HG03139 (cell line): ENCODE results near the gene DNAAF8.
A peak's percentile ranks its signal among the peaks of the same experiment; 100 is the strongest.

ENCODE experiments used
- ATAC-seq: cut with Tn5 transposase; IDR thresholded peaks from one replicate; pipeline ENCODE4 v1.9.1; 2021; ENCODE audit not compliant: unreplicated experiment

Gene DNAAF8

GRCh38 chr16:4734063-4734729 lies at the start of gene DNAAF8, which contains the start of gene ANKS3:
TSS of gene DNAAF8 (plus strand) at chr16:4734537. CDS start at chr16:4736515, 1,978 bp downstream.
TSS of gene ANKS3 (minus strand) at chr16:4734271. CDS start at chr16:4730149, 4,122 bp downstream.
- ATAC-seq: peak; percentile 73

- no peak for ATAC-seq
Measured at GRCh38 chr16:4684763-4685162, 49.6 kb upstream of the DNAAF8 start.

- ATAC-seq: no peak
Measured at GRCh38 chr16:4685292-4685691, 49.0 kb upstream of the DNAAF8 start.

GRCh38 chr16:4685776-4686496 lies 48.4 kb upstream of the DNAAF8 start:
- ATAC-seq: no peak

GRCh38 chr16:4686497-4687210 lies 47.7 kb upstream of the DNAAF8 start:
- ATAC-seq: no peak

GRCh38 chr16:4687416-4687815 lies 46.9 kb upstream of the DNAAF8 start:
- no peak for ATAC-seq

- ATAC-seq: no peak
Measured at GRCh38 chr16:4687946-4688673, 46.2 kb upstream of the DNAAF8 start.

- ATAC-seq: no peak
Measured at GRCh38 chr16:4688674-4689045, 45.7 kb upstream of the DNAAF8 start.

GRCh38 chr16:4689091-4689671 lies 45.2 kb upstream of the DNAAF8 start:
- no peak for ATAC-seq

- ATAC-seq: no peak
Measured at GRCh38 chr16:4689864-4690704, 44.3 kb upstream of the DNAAF8 start.

GRCh38 chr16:4690946-4691665 lies 43.2 kb upstream of the DNAAF8 start:
- ATAC-seq: no peak

- ATAC-seq: no peak
Measured at GRCh38 chr16:4691666-4692412, 42.5 kb upstream of the DNAAF8 start.

GRCh38 chr16:4692460-4693295 lies 41.7 kb upstream of the DNAAF8 start:
- peak; percentile 0 for ATAC-seq

GRCh38 chr16:4693296-4693955 lies 40.9 kb upstream of the DNAAF8 start, which contains the start of gene NUDT16L1:
TSS of gene NUDT16L1 (plus strand) at chr16:4693562. CDS start at chr16:4693727, 165 bp downstream.
- ATAC-seq: peak; percentile 86

- ATAC-seq: no peak
Measured at GRCh38 chr16:4693956-4694641, 40.2 kb upstream of the DNAAF8 start.

GRCh38 chr16:4694642-4695451 lies 39.5 kb upstream of the DNAAF8 start:
- ATAC-seq: no peak
